SW480 (cell line): ENCODE results near the gene PHKB.

Experiments
- DNase-seq: peaks from one replicate; pipeline ENCODE4 v3.0.0-alpha.2; 2016; ENCODE audit warnings: low spot score

The PHKB gene

DNA sequence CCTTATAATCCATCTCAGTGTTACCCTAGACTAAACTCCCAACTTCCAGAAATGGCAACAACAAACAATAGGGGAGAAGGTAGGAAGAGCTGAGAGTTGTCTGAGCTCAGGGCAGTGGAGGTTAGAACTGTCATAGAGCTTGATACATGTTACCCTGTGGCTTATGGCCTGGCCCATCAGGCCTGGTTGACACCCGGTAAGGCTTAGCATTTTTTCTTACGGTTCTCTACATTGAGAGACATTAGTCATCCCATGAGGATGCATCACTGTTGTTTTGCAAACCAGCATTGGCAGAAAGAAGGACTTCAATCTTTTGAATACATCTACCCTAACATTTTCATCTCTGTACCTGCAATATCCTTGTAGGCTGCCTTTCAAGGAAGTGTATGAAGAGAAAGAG is 226.6 kb downstream of the PHKB start:
- no peak for DNase-seq

DNA sequence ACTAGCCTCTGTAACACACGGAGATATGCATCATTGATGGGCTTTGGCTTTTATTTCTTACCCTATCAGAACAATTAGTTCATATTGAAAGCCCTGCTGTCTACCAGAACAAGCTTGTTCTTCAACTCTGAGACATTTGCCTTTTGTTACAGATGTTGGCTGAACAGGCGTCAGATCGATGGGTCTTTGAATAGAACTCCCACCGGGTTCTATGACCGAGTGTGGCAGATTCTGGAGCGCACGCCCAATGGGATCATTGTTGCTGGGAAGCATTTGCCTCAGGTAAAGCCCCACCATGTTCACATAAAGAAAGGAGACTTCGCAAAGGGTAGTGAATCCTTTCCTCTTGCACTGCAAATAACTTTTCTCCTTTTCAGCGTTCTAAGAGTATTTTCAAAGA is 232.1 kb downstream of the PHKB start:
- DNase-seq: no peak

DNA sequence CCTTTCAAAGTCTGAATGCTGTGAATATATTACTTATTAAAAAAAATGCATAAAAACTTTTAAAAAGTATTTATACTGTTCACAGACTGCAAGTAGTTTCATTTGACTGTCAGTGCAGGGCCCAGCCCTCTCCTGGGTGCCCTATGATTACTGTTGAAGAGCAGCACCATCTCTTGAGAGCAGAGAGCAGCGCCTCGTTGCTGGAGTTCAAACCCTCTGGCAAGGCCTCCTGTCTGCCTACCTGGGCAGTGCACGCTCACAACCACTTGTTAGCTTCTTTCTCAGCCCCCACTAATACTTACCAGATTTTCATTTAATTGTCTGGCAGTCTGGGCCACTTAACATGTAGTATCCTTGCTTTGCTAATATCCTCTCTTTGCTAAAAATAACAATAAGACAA is 233.4 kb downstream of the PHKB start:
- no peak for DNase-seq

GRCh38 chr16:47695756-47696155 is 234.6 kb downstream of the PHKB start:
- no peak for DNase-seq

DNA sequence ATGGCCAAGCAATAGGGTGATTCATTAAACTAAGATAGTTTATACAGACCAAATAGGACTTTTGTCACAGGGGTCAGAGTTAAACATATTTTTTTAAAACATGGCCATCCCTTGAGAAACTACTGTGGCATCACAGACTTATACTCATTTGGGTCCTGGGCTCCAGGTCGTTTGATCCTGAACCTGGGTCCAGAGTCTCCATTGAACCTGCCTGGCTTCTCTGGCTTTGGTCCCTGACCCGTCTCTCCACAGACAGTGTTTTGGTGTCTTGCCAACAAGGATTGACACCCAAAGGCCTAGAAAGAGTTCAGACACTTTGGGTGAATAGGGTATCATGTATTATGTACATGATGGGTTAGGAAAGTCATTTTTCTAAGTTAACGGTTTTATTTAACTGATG is 236.7 kb downstream of the PHKB start:
- DNase-seq: no peak

DNA sequence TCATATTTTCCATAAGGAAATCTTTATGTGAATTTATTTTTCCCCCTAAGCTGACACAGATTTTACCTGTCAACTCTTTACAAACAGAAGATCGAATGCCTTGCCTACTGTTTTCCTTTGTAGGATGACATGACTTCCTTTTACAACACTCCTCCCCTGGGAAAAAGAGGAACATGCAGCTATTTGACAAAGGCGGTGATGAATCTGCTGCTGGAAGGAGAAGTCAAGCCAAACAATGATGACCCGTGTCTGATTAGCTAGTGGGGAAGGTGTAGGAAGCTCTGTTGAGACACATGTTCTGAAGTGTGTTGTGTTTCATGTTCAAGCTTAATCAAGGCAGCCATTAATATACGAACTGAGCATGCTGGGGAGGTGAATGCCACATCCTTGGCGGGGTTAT is 238.0 kb downstream of the PHKB start:
- DNase-seq: no peak

DNA sequence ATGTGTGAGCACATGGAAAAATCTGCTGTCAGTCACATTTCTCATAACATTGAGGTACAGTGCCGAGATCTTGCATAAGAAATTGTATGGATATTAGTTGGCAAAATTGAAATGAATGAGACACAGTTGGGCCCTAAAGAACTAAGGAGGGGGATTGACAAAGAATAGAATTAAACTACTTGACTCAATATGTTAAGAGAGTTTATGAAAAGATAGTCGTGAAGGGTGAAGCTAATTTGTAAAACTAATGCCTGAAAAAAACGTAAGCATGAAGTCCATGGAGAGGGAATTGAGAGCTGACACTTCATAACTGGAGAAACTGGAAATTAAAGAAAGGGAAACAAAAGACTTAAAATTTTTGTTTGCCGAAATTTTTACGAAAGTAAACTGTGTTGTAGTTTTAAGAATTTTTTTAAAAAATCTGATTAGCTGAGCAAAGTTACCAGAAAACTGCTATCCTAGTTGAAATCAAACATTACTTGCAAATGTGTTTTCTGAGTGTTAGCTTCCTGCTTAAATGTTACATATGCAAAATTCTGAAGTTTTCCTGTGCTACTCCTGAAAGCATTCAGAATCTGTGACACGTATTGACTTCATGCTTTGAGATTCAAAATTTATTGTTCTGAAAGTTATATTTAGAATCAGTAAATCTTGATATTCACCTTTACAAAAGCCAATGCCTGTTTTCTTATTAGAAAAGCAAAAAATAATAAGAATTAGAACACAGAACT is 239.9 kb downstream of the PHKB start:
- no peak for DNase-seq

GRCh38 chr16:47705266-47705665 is 244.1 kb downstream of the PHKB start:
- DNase-seq: no peak

DNA sequence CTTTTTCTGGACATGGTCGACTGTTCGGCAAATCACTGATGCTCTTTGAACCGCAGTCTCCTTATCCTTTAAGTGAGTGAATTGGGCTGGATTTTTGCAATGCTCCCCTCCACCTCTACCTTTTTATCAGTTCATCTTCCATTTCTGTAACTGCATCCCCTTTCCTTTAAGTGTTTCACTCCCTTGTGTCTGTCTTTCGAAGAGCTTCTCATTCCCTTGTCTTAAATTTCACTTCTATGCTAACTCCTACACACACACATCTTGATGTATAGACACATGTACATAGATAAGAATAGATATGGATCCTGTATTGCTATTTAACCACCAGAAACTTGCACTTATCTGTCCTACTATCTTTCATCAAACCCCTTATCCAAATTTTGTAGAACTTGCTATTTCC is 250.7 kb downstream of the PHKB start:
- DNase-seq: no peak

- DNase-seq: no peak
These were observed 251.4 kb downstream of the PHKB start for GRCh38 chr16:47712276-47713224.

DNA sequence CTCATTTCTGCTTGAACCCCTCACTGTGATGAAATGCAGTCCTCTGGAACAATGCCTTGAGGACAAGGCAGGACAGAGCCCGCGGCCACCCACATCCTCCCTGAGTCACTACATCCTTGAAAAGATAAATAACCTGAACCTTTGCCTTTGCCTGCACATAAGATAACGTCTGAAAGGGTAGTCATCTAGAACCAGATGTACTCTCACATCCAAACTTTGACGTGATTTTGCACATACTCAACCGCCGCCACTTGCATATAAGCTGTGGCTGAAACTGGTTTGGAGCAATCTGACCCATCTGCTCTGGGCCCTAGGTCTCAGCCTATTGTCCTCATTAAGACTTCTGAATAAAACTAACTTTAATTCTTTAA is 252.1 kb downstream of the PHKB start:
- no peak for DNase-seq

- DNase-seq: no peak
These were observed 254.4 kb downstream of the PHKB start for GRCh38 chr16:47715442-47716083.

DNA sequence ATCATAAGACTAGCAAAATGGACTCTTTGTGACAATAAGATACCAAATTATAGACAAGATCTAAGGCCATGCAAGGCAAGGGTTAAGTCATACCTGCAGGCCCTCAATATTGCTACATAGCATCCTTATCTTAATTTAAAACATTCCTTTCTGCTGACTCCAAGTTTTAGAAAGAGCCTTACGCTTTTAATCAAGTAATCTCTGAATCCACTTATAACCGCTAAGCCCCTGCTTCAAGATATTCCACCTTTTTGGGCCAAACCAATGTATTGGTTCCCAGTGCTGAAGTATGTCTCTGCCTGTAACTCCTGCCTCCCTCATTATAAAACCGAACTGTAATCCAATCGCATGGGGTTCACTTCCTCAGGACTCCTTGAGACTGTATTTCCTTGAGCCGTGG is 255.4 kb downstream of the PHKB start:
- no peak for DNase-seq

DNA sequence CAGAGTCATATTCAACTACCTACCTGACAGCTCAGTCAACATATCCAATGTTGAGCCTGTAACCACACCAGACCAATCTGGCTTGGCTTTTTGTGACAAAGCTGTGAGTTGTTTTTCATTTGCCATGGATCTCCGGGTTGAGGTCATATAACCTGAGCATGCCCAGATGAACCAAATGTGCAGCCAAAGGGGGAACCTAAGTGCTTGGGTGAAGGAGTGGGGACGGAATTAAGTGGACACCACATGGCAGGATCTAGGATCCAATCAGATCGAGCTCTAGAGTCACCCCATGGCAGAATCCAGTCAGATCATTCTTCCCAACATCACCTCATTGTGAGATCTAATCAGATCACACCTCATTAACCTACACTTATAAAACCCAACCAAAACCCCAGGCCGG is 258.6 kb downstream of the PHKB start:
- DNase-seq: no peak

- DNase-seq: peak; percentile 1
These were observed 260.0 kb downstream of the PHKB start for GRCh38 chr16:47721006-47721637.

DNA sequence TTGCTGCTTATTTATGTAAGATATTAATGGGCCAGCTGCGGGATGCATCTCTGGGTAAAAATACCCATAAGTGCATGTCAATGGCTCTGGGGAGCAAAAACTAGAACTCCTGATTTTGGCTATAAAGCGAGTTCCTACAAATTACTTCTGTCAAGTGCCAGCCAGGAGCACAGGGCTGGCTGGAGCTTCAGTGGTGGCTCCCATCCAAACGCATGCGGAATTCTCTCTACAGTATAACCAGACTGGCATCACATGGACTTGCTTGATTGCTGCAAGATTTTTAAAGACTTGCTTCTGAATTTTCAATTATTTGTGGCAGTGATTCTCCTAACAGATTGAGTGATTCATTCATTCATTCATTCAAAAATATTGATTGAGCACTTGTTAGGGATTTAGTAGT is 260.9 kb downstream of the PHKB start:
- no peak for DNase-seq

GRCh38 chr16:47724115-47724785 is 263.1 kb downstream of the PHKB start:
- DNase-seq: no peak

DNA sequence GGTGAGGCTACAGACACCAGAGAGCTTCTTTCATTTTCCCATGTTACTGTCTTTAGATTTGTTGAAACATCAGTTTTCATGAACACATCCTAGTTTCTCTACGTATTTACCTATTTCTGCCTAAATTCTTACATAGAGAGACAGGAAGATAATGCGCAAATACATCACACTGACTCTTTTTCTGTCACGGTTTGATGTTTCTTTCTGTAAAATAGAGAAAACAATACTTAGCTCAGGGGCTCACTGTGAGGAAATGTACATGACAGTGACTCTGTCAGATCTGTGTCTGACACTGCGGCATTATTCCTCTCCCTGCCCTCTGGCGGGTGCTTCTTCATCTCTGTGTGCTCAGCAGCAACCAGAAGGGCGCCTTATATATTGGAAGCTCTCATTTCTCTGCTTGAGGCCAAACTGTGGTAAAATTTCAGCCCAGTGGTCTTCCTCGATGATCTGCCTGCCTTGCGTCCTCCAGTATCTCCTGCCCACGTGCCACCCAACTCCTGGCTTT is 264.1 kb downstream of the PHKB start:
- DNase-seq: no peak

DNA sequence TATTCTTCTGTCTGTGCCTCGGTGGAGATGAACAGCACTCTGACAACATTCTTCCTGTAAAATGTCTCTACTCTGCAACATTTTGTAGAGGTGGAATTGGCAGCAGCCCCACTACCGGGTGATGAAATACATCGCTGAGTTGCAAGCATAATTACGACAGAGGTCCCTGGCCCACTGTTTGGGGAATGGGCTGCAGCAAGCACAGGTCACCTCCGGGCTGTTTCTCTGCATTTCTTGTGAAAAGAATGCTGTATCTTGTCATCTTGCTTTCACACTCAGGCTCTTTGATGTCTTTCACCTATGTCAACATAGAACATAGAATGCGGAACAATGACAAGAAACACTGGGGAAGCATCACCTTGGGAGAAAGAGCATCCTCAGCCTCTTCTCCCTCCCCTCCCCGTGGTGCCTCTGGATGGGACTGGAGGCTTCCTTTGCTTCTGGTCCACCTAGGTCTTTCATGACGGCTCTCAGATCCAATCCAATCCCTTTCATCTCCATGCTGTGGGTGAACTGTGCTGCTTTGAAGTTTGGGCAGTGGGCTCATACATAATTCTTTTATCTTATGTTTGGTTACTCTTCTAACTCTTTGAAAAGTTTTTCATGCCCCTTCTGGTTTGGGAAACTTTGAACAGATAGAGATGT is 265.0 kb downstream of the PHKB start:
- DNase-seq: no peak

DNA sequence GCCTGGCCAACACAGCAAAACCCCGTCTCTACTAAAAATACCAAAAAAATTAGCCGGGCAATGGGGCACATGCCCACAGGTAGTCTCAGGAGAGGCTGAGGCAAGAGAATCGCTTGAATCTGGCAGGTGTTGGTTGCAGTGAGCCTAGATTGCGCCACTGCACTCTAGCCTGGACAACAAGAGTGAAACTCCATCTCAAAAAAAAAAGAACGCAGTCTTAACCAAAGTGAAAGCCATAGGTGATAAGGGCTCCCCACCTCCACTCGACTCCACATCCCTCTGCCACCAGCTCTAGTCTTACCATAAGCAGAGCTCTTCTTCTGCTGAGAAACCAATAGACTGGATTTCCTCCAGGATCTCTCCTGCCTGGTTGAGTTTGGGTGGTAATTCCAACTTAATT is 266.0 kb downstream of the PHKB start:
- DNase-seq: no peak

GRCh38 chr16:47728205-47728604 is 267.1 kb downstream of the PHKB start:
- no peak for DNase-seq
